LoVo (cell line): ENCODE data around the gene CPA5.

Source experiments
- DNase-seq: peaks from one replicate; pipeline ENCODE4 v3.0.0-alpha.2; 2016; ENCODE audit warnings: low spot score

Gene CPA5

DNA sequence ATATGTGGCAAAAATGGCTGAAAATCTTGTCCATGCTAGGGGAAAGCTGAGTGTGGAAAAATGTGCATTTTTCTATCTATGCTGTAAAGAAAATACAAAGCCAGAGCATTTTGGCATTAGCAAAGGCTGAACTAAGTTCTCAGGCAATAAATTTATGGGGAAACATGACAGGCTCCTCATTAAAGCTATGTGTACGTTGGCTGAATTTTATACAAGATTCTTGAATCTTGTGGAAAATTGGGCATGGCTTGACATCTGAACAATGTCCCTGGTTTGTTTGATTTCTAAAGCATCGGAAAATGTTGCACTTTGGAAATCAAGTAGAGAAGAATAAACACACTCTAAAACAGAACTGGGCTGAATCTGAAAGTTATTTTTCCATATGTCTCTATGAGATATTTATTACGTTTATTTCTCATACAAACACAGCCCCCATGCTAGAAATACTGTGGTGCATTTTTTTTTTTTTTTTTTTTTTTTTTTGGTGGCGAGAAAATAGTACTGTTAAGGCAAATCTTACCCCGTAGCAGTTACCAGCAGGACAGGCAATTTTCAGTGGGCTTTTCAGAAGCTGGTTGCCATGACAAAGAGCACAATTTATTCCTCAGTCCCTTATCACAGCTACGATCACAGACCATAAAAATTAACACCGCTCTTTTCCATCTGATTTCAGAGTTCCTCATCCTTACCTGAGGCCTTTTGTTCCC, 52.6 kb downstream of the CPA5 start:
- no peak for DNase-seq

- no peak for DNase-seq
Measured at GRCh38 chr7:130397758-130398073, 53.1 kb downstream of the CPA5 start.

GRCh38 chr7:130398526-130399090, 54.0 kb downstream of the CPA5 start:
- no peak for DNase-seq

GRCh38 chr7:130400120-130400572, 55.5 kb downstream of the CPA5 start:
- no peak for DNase-seq

GRCh38 chr7:130401101-130401500, 56.5 kb downstream of the CPA5 start:
- DNase-seq = no peak

DNA sequence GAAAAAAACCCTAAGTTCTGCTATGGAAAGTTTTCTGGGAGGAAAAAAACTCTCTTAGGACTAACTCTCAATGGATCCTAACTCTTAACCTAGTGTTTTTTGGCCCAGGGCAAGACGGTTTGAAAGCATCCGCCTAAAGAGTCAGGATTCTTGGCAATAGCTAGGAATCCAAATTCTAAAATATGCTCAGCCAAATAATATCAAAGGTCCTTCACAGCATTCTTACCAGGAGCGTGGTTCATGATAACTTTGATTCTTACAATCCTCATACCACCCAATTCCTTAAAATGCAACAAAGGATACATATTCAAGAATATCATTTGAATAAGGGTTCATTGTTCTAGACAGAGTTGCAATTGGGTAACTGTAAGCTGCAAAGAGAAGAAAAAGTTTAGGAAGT, 57.0 kb downstream of the CPA5 start:
- no peak for DNase-seq

DNA sequence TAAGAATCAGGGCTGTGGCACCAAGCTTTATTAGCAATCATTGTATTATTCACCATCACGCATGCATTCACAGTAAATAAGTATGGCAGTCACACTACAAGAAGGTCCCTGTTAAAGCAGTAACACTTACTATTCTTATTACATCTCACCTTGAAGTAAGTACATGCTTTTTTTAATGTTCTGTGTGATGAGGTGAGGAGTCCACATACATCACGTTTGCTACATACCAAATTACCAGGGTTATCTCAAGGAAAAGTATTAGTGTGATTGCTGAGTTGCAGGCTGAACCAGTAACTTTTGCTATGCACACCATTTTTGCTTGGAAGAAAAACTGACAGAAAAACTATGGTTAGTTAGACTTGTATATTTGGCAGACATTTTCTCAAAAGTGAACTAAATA, 60.4 kb downstream of the CPA5 start:
- DNase-seq = no peak

DNA sequence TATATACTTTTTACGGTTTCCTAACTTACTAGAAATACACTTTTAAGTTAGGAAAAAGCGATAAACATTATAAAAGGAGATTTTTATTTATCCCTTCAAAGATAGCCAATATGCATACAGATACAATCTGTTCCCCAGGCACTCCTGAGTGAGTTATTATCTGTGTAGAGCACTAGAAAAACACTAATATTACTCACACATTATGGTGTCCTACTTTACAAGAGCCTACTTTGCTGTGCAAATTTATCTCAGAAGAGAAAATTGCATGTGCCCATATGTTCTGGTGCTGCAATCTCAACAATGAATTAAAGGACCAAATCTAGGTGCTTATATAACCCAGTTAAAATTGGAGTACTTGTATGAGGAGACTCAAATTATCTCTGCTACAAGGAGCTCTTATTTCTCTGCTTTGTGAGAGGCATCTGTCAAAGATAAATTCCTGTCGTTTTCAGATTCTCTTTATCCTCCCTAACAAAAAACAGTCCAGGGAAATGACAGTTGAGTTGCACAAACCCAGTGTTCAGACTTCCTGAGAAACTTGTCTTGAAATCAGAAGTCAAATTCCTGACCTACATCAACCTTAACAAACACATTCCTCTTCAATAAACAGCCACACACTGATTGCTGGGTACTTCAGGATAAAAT, 64.6 kb downstream of the CPA5 start:
- DNase-seq = no peak

GRCh38 chr7:130409712-130410072, 65.1 kb downstream of the CPA5 start:
- DNase-seq = no peak

DNA sequence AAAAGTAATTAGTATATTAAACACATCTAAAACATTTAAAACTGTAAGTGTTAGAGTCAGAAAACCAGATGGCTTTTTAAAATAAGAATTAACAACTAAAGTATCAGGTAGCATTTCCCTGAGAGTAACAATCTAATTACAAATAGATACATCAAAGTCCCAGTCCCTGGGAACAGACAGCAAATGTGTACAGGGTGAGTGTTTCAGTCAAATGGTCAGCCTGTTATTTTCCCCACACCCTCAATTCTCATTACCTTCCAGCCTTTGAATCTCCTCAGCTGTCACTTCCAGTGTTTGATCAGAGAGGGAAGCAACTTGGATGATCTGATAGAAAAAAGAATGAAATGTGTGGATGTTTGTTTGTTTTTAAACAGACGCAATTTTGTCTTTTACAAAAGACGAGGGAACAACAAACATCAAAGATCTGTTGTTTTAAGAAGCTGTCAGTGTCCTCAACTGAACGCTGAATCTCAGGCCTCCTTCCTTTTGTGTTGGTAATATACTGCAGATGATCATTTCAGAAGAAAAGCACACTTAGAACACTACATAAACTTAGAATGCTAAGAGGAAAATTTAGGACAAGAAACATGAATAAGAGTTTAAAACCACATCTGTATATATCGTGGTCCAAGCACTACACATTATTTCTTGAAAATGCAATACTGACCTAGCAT, 66.4 kb downstream of the CPA5 start:
- no peak for DNase-seq

- DNase-seq = no peak
Measured at GRCh38 chr7:130413201-130413600, 68.6 kb downstream of the CPA5 start.

DNA sequence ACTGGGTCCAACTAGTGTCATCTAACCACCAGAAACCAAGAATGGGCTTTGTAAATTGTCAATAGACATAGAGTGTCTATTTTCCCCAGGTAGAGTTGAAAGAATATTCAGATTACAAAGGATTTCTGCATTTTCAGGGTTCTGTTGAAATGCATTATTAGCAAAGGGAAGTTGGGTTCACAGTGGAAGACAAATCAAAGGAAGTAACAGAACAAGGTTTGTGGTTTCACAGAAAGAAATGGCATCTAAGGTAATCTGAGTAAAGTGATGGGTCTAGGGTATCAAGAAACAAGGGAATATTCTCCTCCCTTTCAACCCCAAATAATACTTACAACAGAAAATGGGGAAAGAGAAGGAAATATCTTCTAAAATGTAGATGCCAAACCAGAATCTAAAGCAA, 70.4 kb downstream of the CPA5 start:
- DNase-seq = no peak

- no peak for DNase-seq
Measured at GRCh38 chr7:130417213-130417612, 72.6 kb downstream of the CPA5 start.

DNA sequence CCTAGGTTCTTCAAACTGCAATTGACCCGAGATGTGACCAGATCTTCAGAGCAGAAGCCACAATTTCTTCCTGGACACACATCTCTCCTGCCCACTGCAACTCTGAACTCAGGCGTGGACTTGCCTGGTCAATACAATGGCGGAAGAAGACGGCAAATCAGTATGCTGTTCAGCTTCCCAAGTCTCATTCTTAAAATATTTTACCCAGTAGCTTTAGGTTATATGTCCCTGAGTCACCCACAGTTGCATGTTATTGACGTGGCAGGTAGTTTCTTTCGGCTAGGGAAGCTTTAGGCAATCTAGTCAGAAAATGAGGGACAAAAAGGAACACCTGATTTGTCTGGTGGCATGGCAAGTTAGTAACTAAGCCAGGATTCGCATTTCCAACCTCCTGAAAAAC, 73.7 kb downstream of the CPA5 start:
- no peak for DNase-seq
